Measurements from ENCODE around the gene KISS1R.

KISS1R gene

GRCh38 chr19:919199-920050 is 2.3 kb downstream of the KISS1R start:
- TF ChIP-seq CTCF (IDR thresholded peaks at IDR 0.05; ENCODE audit: low read length, missing control alignments), result no peak
- no peak overlapping the region for H3K4me3 ChIP-seq (replicated peaks; ENCODE audit: low read depth, low read length)
- no peak for DNase-seq (ENCODE audit: low read depth)

DNA sequence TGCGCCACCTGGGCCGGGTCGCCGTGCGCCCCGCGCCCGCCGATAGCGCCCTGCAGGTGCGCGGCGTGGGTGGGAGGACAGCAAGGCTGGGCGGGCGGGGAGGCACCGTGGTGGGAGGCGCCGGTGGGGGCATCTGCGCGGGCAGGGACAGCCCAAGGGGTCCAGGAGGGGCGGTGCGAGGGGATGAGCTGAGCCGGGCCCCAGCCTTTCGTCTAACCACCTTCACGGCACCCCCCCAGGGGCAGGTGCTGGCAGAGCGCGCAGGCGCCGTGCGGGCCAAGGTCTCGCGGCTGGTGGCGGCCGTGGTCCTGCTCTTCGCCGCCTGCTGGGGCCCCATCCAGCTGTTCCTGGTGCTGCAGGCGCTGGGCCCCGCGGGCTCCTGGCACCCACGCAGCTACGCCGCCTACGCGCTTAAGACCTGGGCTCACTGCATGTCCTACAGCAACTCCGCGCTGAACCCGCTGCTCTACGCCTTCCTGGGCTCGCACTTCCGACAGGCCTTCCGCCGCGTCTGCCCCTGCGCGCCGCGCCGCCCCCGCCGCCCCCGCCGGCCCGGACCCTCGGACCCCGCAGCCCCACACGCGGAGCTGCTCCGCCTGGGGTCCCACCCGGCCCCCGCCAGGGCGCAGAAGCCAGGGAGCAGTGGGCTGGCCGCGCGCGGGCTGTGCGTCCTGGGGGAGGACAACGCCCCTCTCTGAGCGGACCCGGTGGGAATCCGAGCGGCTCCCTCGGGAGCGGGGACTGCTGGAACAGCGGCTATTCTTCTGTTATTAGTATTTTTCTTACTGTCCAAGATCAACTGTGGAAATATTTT is 3.1 kb downstream of the KISS1R start:
- no peak for TF ChIP-seq CTCF (IDR thresholded peaks at IDR 0.05; ENCODE audit: low read length, missing control alignments)
- no peak overlapping the region for H3K4me3 ChIP-seq (replicated peaks; ENCODE audit: low read depth, low read length)
- peak; percentile 30 for DNase-seq (ENCODE audit: low read depth)

GRCh38 chr19:924553-925086 is 7.5 kb downstream of the KISS1R start:
- no peak for TF ChIP-seq CTCF (IDR thresholded peaks at IDR 0.05; ENCODE audit: low read length, missing control alignments)
- no peak for DNase-seq (ENCODE audit: low read depth)
- peak overlapping the region; percentile 79 for H3K4me3 ChIP-seq (replicated peaks; ENCODE audit: low read depth, low read length)

- H3K4me3 ChIP-seq (replicated peaks; ENCODE audit: low read depth, low read length), result peak overlapping the region; percentile 79
- DNase-seq (ENCODE audit: low read depth), result no peak
- TF ChIP-seq CTCF (IDR thresholded peaks at IDR 0.05; ENCODE audit: low read length, missing control alignments), result no peak
Measured at GRCh38 chr19:925087-925525, 8.0 kb downstream of the KISS1R start.

DNA sequence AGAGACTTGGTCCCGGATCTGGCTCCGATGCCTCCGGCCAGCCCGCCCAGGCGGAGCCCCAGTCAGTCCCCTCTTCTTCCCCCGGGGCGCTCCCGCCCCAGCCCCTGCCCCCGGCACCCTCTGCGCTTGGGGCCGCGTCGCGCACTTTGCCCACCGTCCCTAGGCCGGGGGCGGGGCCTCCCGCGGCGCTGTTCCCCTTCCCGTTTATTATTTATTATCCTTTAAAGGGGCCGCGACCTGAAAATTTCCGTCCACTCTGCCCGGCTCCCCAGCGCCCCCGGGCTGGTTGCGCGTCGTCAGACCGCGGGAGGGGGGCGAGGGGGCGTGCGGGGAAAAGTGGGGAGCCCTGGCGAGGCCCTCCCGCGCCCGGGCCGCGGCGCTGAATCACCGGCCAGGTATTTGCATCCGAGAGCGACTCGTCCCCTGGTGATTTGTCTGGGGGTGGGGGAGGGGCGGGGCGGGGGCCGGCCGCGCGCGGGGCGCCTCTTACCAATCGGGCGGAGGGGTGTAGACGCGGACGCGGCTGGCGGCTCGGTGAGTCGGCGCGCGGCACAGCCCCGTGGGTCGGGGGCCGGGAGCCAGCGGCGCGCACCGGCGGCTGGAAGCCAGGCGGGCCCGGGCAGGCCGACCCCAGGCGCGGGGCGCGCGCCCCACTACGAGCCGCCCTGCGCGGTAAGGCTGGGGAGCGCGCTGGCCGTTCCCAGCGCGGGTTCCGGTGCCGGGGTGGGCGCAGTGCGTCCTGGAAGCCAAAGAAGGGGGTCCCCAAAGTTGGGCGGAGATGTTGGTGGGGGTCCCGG is 8.6 kb downstream of the KISS1R start, which contains the start of gene ARID3A:
TSS of gene ARID3A (plus strand) at position 510 of the 797 bp plus-strand sequence. CDS start 3,494 bp downstream, outside the sequence.
- H3K4me3 ChIP-seq (replicated peaks; ENCODE audit: low read depth, low read length), result peak within 1 kb of the TSS; percentile 79
- no peak for TF ChIP-seq CTCF (IDR thresholded peaks at IDR 0.05; ENCODE audit: low read length, missing control alignments)
- DNase-seq (ENCODE audit: low read depth), result peak; percentile 81

DNA sequence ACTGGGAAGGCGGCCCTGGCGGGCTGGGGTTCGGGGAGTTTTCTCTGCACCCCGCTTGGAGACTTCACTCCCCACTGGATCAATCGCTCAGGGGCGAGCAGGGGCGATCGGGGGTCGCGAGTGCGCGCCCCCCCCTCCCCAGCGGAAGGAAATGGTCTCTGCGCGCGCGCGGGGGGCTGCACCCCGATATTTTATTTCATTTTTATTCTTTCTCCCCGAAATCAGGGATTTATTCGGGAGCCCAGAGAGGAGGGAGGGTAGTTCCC is 9.1 kb downstream of the KISS1R start:
- peak overlapping the region; percentile 79 for H3K4me3 ChIP-seq (replicated peaks; ENCODE audit: low read depth, low read length)
- no peak for DNase-seq (ENCODE audit: low read depth)
- TF ChIP-seq CTCF (IDR thresholded peaks at IDR 0.05; ENCODE audit: low read length, missing control alignments), result no peak

Measured in fibroblast of pulmonary artery (primary cell).